IMR-90 (cell line): ENCODE results near the gene KAZN. TPM values are rescaled to one million over a fixed set of nuclear protein-coding genes. Genes with fewer than 3 reads are reported as not detected.

Experiments
- ATAC-seq: fragments of 200-7000 bp; cut with Tn5 transposase; 2 replicates; pipeline ENCODE4 v1.9.1; 2020; ENCODE audit warnings: low read depth, mild to moderate bottlenecking, moderate library complexity
- BruUV-seq: library from RNA; stranded (reverse); fragments of 400-500 nt; replicated peaks from 2 replicates; lab custom pipeline; 2021; lab: Mats Ljungman, UMichigan
- CTCF ChIA-PET: fragments of 300-600 bp; formaldehyde crosslinking; extraction: SDS; loops from one replicate; lab custom pipeline; 2021; ENCODE audit warnings: antibody characterized with exemption; lab: Yijun Ruan, JAX
- POLR2A ChIA-PET: fragments of 300-600 bp; sonication (Branson Sonifier 250); formaldehyde crosslinking; loops from one replicate; lab custom pipeline; 2022; ENCODE audit warnings: antibody characterized with exemption; ENCODE audit not compliant: unreplicated experiment; lab: Charles Lee
- DNase-seq: peaks from one replicate; pipeline ENCODE4 v3.0.0; 2013
- H2AFZ ChIP-seq: replicated peaks from 2 replicates; pipeline ENCODE3; 2013; ENCODE audit warnings: low read length, mild to moderate bottlenecking; ENCODE audit not compliant: poor library complexity
- H2AK5ac ChIP-seq: 2 replicates; pipeline ENCODE4 v1.6.1; 2013; ENCODE audit warnings: low read depth, low read length, inconsistent platforms
- H2AK9ac ChIP-seq: replicated peaks from 2 replicates; pipeline ENCODE3; 2013; ENCODE audit warnings: mild to moderate bottlenecking, low read depth, low read length, moderate library complexity; ENCODE audit not compliant: poor library complexity
- H2BK120ac ChIP-seq: 2 replicates; pipeline ENCODE4 v1.6.1; 2013; ENCODE audit warnings: low read depth, low read length, inconsistent platforms
- H2BK15ac ChIP-seq: 3 replicates; pipeline ENCODE4 v1.6.1; 2013; ENCODE audit warnings: low read depth, low read length, inconsistent platforms
- H2BK20ac ChIP-seq: 2 replicates; pipeline ENCODE4 v1.6.1; 2013; ENCODE audit warnings: low read depth, mild to moderate bottlenecking, inconsistent platforms, low read length, moderate library complexity
- H2BK5ac ChIP-seq: 2 replicates; pipeline ENCODE4 v1.6.1; 2013; ENCODE audit warnings: mild to moderate bottlenecking, low read depth, low read length, inconsistent platforms; ENCODE audit not compliant: poor library complexity, severe bottlenecking
- H3K14ac ChIP-seq: replicated peaks from 2 replicates; pipeline ENCODE4 v1.6.1; 2013; ENCODE audit warnings: low read depth, low read length, inconsistent platforms
- H3K18ac ChIP-seq: 2 replicates; pipeline ENCODE4 v1.6.1; 2013; ENCODE audit warnings: low read depth, low read length, control low read depth
- H3K23ac ChIP-seq: 2 replicates; pipeline ENCODE4 v1.6.1; 2013; ENCODE audit warnings: low read depth, low read length, inconsistent platforms
- H3K27ac ChIP-seq: 2 replicates; pipeline ENCODE4 v1.5.1; 2013; ENCODE audit warnings: mild to moderate bottlenecking, control low read depth, low read length; ENCODE audit not compliant: insufficient read depth
- H3K27me3 ChIP-seq: 2 replicates; pipeline ENCODE4 v1.6.1; 2013; ENCODE audit warnings: low read length; ENCODE audit not compliant: control insufficient read depth, insufficient read depth
- H3K36me3 ChIP-seq: 2 replicates; pipeline ENCODE4 v1.6.1; 2013; ENCODE audit warnings: low read length, mixed read lengths; ENCODE audit not compliant: control insufficient read depth, insufficient read depth
- H3K4ac ChIP-seq: 2 replicates; pipeline ENCODE4 v1.6.1; 2013; ENCODE audit warnings: low read depth, low read length, inconsistent platforms
- H3K4me1 ChIP-seq: 2 replicates; pipeline ENCODE4 v1.6.1; 2013; ENCODE audit warnings: low read length, mixed read lengths; ENCODE audit not compliant: control insufficient read depth, insufficient read depth
- H3K4me2 ChIP-seq: 2 replicates; pipeline ENCODE4 v1.6.1; 2013; ENCODE audit warnings: low read depth, mild to moderate bottlenecking, control low read depth, low read length, moderate library complexity
- H3K4me3 ChIP-seq: 2 replicates; pipeline ENCODE4 v1.5.1; 2013; ENCODE audit warnings: low read depth, mild to moderate bottlenecking, control low read depth, low read length, moderate library complexity; ENCODE audit not compliant: insufficient read depth
- H3K56ac ChIP-seq: 2 replicates; pipeline ENCODE4 v1.6.1; 2013; ENCODE audit warnings: low read length, inconsistent platforms; ENCODE audit not compliant: insufficient read depth; ENCODE audit errors: extremely low read depth
- H3K79me1 ChIP-seq, 2 experiments: 2 replicates each; pipeline ENCODE4 v1.6.1; 2013; ENCODE audit warnings: low read length in 2 of 2, inconsistent platforms in 1 of 2, low read depth in 1 of 2
- H3K9ac ChIP-seq: 2 replicates; pipeline ENCODE4 v1.6.1; 2013; ENCODE audit warnings: low read depth, low read length, control low read depth
- H3K9me1 ChIP-seq: 2 replicates; pipeline ENCODE4 v1.6.1; 2013; ENCODE audit warnings: low read length, inconsistent platforms; ENCODE audit not compliant: insufficient read depth
- H3K9me3 ChIP-seq: 2 replicates; pipeline ENCODE4 v1.6.1; 2013; ENCODE audit warnings: low read length; ENCODE audit not compliant: control insufficient read depth, insufficient read depth
- H4K20me1 ChIP-seq: 2 replicates; pipeline ENCODE4 v1.6.1; 2013; ENCODE audit warnings: low read length, inconsistent platforms; ENCODE audit not compliant: insufficient read depth
- H4K5ac ChIP-seq: 2 replicates; pipeline ENCODE4 v1.6.1; 2013; ENCODE audit warnings: mild to moderate bottlenecking, low read depth, low read length, control low read depth
- H4K8ac ChIP-seq, 2 experiments: 2 replicates each; pipeline ENCODE4 v1.6.1; 2013; ENCODE audit warnings: low read depth in 2 of 2, low read length in 2 of 2, control low read depth in 1 of 2, inconsistent platforms in 1 of 2
- H4K91ac ChIP-seq: 2 replicates; pipeline ENCODE4 v1.6.1; 2013; ENCODE audit warnings: low read depth, low read length, inconsistent platforms; ENCODE audit not compliant: insufficient read depth
- BHLHE40 ChIP-seq: fragments of 150-350 bp; IDR thresholded peaks from 2 replicates; pipeline ENCODE4 v1.6.1; 2016; ENCODE audit warnings: mild to moderate bottlenecking, low read depth, low read length
- CEBPB ChIP-seq: IDR thresholded peaks from 2 replicates; pipeline ENCODE4 v1.6.1; 2012; ENCODE audit warnings: low read depth, low read length, improper control_type of control experiment
- CHD1 ChIP-seq: IDR thresholded peaks from 2 replicates; pipeline ENCODE4 v1.6.1; 2012; ENCODE audit warnings: low read depth, low read length, improper control_type of control experiment
- CTCF ChIP-seq: conservative IDR thresholded peaks from 2 replicates; pipeline ENCODE4 v1.5.1; 2012; ENCODE audit warnings: mild to moderate bottlenecking, low read depth, low read length, improper control_type of control experiment
- ELK1 ChIP-seq: fragments of 150-350 bp; IDR thresholded peaks from 2 replicates; pipeline ENCODE4 v1.6.1; 2016; ENCODE audit warnings: low read depth, mild to moderate bottlenecking, low read length, moderate library complexity, borderline replicate concordance
- FOS ChIP-seq: fragments of 150-350 bp; IDR thresholded peaks from 2 replicates; pipeline ENCODE4 v1.6.1; 2016; ENCODE audit warnings: low read depth, low read length
- MAFK ChIP-seq: IDR thresholded peaks from 2 replicates; pipeline ENCODE4 v1.6.1; 2012; ENCODE audit warnings: low read depth, low read length, improper control_type of control experiment
- MAZ ChIP-seq: IDR thresholded peaks from 2 replicates; pipeline ENCODE4 v1.6.1; 2012; ENCODE audit warnings: low read depth, mild to moderate bottlenecking, low read length, improper control_type of control experiment, moderate library complexity, borderline replicate concordance
- MXI1 ChIP-seq: IDR thresholded peaks from 2 replicates; pipeline ENCODE4 v1.6.1; 2012; ENCODE audit warnings: low read depth, mild to moderate bottlenecking, low read length, moderate library complexity, borderline replicate concordance
- NFE2L2 ChIP-seq: fragments of 150-350 bp; IDR thresholded peaks from 2 replicates; pipeline ENCODE4 v1.6.1; 2016; ENCODE audit warnings: low read depth, mild to moderate bottlenecking, low read length
- POLR2A ChIP-seq: IDR thresholded peaks from 2 replicates; pipeline ENCODE4 v1.6.1; 2012; ENCODE audit warnings: mild to moderate bottlenecking, low read depth, low read length
- RAD21 ChIP-seq: IDR thresholded peaks from 2 replicates; pipeline ENCODE4 v1.6.1; 2012; ENCODE audit warnings: low read length, improper control_type of control experiment
- RCOR1 ChIP-seq: IDR thresholded peaks from 2 replicates; pipeline ENCODE4 v1.6.1; 2012; ENCODE audit warnings: mild to moderate bottlenecking, low read length, improper control_type of control experiment; ENCODE audit not compliant: insufficient replicate concordance
- RFX5 ChIP-seq: IDR thresholded peaks from 2 replicates; pipeline ENCODE4 v1.8.0; 2012; ENCODE audit warnings: low read depth, mild to moderate bottlenecking, low read length, moderate library complexity
- SMC3 ChIP-seq: fragments of 150-350 bp; IDR thresholded peaks from 2 replicates; pipeline ENCODE4 v1.6.1; 2016; ENCODE audit warnings: low read depth, mild to moderate bottlenecking, antibody characterized with exemption, low read length, moderate library complexity
- USF2 ChIP-seq: fragments of 150-350 bp; IDR thresholded peaks from 2 replicates; pipeline ENCODE4 v1.6.1; 2017; ENCODE audit warnings: mild to moderate bottlenecking, antibody characterized with exemption, low read length, low read depth
- whole genome bisulfite sequencing, 2 experiments: methylation state at CpG; one replicate each; pipeline versions ENCODE4 v1.1.5 to v1.1.7; 2013; ENCODE audit warnings: missing lambda C conversion rate in 2 of 2; ENCODE audit not compliant: insufficient read length in 1 of 2; ENCODE audit errors: extremely low coverage in 2 of 2; 5-methylcytosine and 5-hydroxymethylcytosine counted together
- dilution Hi-C: fragments of 300-500 bp; cut with HindIII; formaldehyde crosslinking; loops from one replicate; pipeline ENCODE4 v1.14.3; 2018; ENCODE audit warnings: low sequenced_read_pairs; ENCODE audit not compliant: unreplicated experiment
- in situ Hi-C: fragments of 300-500 bp; cut with MboI; formaldehyde crosslinking; loops from 3 replicates; pipeline ENCODE4 v1.14.3; 2019; ENCODE audit warnings: low sequenced_read_pairs, inconsistent platforms, mixed read lengths
- intact Hi-C: fragments of 100-400 bp; cut with micrococcal nuclease; formaldehyde crosslinking; loops from 2 replicates; pipeline ENCODE4 v1.10.0; 2022
- polyA plus RNA-seq, 3 experiments: library from polyadenylated mRNA; depleted of rRNA; stranded (reverse); fragments of >200 nt; gene quantifications; 2 replicates each; pipeline ENCODE4 v1.2.3, GENCODE V29; 2012; ENCODE audit warnings: low replicate concordance in 1 of 3
- total RNA-seq: library from RNA; depleted of rRNA; stranded (reverse); fragments of >200 nt; gene quantifications from 2 replicates; pipeline ENCODE4 v1.2.3, GENCODE V29; 2012

Gene KAZN
- total and polyA plus RNA-seq, 2 of the 4 experiments (the other 2 are of a cell fraction) = 5.2 to 10.5 TPM

GRCh38 chr1:14848625-14849024 is 250.1 kb downstream of the KAZN start:
- Histone ChIP-seq H4K20me1 (no peaks in the 10 kb centered on the region), H3K4ac (no peak overlapping the region), H3K27me3 (peaks cover 5% of the 10 kb centered on the region), H3K9ac (no peak overlapping the region), H3K56ac (no peak overlapping the region), H2BK5ac (no peak overlapping the region), H2AK5ac (no peak overlapping the region), H3K79me1 (no peaks in the 10 kb centered on the region), H2BK20ac (no peak overlapping the region), H3K18ac (no peak overlapping the region), H2AK9ac (no peak overlapping the region), H2BK120ac (no peak overlapping the region), H4K8ac (no peak overlapping the region), H2AFZ (no peak overlapping the region), H3K36me3 (no peaks in the 10 kb centered on the region), H3K9me1 (peaks cover 3% of the 10 kb centered on the region; the same call in 1 of the 2 replicates), H3K4me3 (no peak overlapping the region), H3K4me1 (peaks cover 5% of the 10 kb centered on the region; the same call in 1 of the 2 replicates), H3K23ac (no peak overlapping the region), H4K91ac (no peak overlapping the region), H3K4me2 (no peak overlapping the region), H4K5ac (no peak overlapping the region), H3K14ac (no peak overlapping the region), H3K9me3 (no peaks in the 10 kb centered on the region), H3K27ac (no peak overlapping the region), H2BK15ac (no peak overlapping the region)
- TF ChIP-seq MXI1 (no peak), FOS (no peak), NFE2L2 (no peak), ELK1 (no peak), CHD1 (no peak), POLR2A (no peak), CEBPB (no peak), MAZ (no peak), CTCF (no peak), RAD21 (no peak), RCOR1 (no peak), BHLHE40 (no peak), RFX5 (no peak), MAFK (no peak), USF2 (no peak), SMC3 (no peak)
- DNase-seq (no peak), ATAC-seq (no peak)
- ChIA-PET CTCF (no interaction called here), POLR2A (no interaction called here)
- intact Hi-C loops = no loop called here
- dilution Hi-C loops = no loop called here
- in situ Hi-C loops = no loop called here
- WGBS, 2 experiments = 83% methylated on average over 3 of the region's 17 CpGs; no CpG with 5 or more reads in 1 of the 2 experiments
- BruUV-seq = no TSS peak
